Suprapubic skin (tissue), 4 donors: Measurements from ENCODE around the gene ELK1. TPM values are rescaled to one million over a fixed set of nuclear protein-coding genes. Genes with fewer than 3 reads are reported as not detected.

Source experiments
- DNase-seq, 2 donors: peaks; one replicate each; pipeline ENCODE4 v3.0.0-alpha.2; 2019; ENCODE audit warnings: low spot score in 2 of 2
- H3K27ac ChIP-seq: fragments of 200-600 bp; sonication (generic); one replicate; pipeline ENCODE4 v1.5.1; 2019
- H3K27me3 ChIP-seq: fragments of 200-600 bp; sonication (generic); one replicate; pipeline ENCODE4 v1.5.1; 2019
- H3K36me3 ChIP-seq: fragments of 200-600 bp; sonication (generic); one replicate; pipeline ENCODE4 v1.5.1; 2019
- H3K4me1 ChIP-seq: fragments of 200-600 bp; sonication (generic); one replicate; pipeline ENCODE4 v1.5.1; 2019
- H3K4me3 ChIP-seq: fragments of 200-600 bp; sonication (generic); one replicate; pipeline ENCODE4 v1.5.1; 2019; ENCODE audit warnings: mild to moderate bottlenecking
- H3K9me3 ChIP-seq: fragments of 200-600 bp; sonication (generic); one replicate; pipeline ENCODE4 v1.5.1; 2019
- EP300 ChIP-seq: sonication (generic); formaldehyde crosslinking; IDR thresholded peaks from one replicate; pipeline ENCODE4 v1.6.1; 2017; ENCODE audit warnings: antibody characterized with exemption
- POLR2A ChIP-seq, 2 donors: fragments of 450-650 bp; IDR thresholded peaks; one replicate each; pipeline ENCODE4 v1.6.1; 2017; ENCODE audit warnings: antibody characterized with exemption in 2 of 2, mild to moderate bottlenecking in 2 of 2, moderate library complexity in 2 of 2
- POLR2AphosphoS5 ChIP-seq, 3 donors: sonication (generic); formaldehyde crosslinking; IDR thresholded peaks; one replicate each; pipeline ENCODE4 v1.6.1; 2017; ENCODE audit warnings: antibody characterized with exemption in 3 of 3
- WGBS: methylation state at CpG from one replicate; pipeline ENCODE4 v1.1.5; 2018; 5-methylcytosine and 5-hydroxymethylcytosine counted together
- total RNA-seq, 4 donors: library from RNA; depleted of rRNA; stranded (reverse); fragments of >200 nt; gene quantifications; one replicate each; pipeline ENCODE4 v1.1.0, GENCODE V29; 2016
- TF ChIP-seq, protein P1 (sequence below), 2 donors: fragments of 200-600 bp in 1 of 2; fragments of 450-650 bp in 1 of 2; sonication (generic) in 1 of 2; IDR thresholded peaks; one replicate each; pipeline ENCODE4 v1.5.1; 2016 to 2019; ENCODE audit warnings: antibody characterized with exemption in 2 of 2, mild to moderate bottlenecking in 1 of 2, moderate library complexity in 1 of 2

Gene ELK1
- total RNA-seq, 4 donors from 2014 or later = 18.3 to 32.1 (median 29.8) TPM

DNA sequence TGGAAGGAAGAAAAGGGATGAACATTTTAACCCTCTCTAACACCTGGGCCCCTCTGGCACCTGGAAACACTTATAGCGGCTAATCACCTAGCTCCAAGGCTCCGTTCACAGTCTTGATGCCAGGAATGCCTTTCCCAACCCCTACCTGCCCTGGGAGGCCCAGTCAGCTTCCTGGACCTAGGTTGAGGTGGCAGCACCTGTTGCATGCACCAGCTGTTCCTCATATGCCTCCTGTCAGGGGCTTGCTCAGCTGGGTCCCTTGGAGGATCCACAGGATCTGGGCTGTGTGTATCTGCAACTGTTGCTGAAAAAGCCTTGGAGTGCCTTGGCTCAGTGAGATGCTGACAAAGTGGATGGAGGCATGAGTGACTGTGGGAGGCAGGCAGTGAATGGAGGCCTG, 25.0 kb downstream of the ELK1 start:
- Histone ChIP-seq H3K27me3 (peaks cover 4% of the 10 kb centered on the region), H3K36me3 (no peaks in the 10 kb centered on the region), H3K4me1 (peaks cover 5% of the 10 kb centered on the region), H3K9me3 (no peaks in the 10 kb centered on the region), H3K4me3 (no peak overlapping the region), H3K27ac (no peak overlapping the region)
- WGBS = 82% methylated on average over 2 of the region's 2 CpGs
- TF ChIP-seq EP300 (no peak), POLR2A (IDR thresholded peaks at IDR 0.05) (no peak), POLR2AphosphoS5 (IDR thresholded peaks at IDR 0.05) (no peak)
- TF ChIP-seq, protein P1, sequence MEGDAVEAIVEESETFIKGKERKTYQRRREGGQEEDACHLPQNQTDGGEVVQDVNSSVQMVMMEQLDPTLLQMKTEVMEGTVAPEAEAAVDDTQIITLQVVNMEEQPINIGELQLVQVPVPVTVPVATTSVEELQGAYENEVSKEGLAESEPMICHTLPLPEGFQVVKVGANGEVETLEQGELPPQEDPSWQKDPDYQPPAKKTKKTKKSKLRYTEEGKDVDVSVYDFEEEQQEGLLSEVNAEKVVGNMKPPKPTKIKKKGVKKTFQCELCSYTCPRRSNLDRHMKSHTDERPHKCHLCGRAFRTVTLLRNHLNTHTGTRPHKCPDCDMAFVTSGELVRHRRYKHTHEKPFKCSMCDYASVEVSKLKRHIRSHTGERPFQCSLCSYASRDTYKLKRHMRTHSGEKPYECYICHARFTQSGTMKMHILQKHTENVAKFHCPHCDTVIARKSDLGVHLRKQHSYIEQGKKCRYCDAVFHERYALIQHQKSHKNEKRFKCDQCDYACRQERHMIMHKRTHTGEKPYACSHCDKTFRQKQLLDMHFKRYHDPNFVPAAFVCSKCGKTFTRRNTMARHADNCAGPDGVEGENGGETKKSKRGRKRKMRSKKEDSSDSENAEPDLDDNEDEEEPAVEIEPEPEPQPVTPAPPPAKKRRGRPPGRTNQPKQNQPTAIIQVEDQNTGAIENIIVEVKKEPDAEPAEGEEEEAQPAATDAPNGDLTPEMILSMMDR (IDR thresholded peaks at IDR 0.05) = no peak
- peak in 1 of 2 donors; percentile 25 for DNase-seq

DNA sequence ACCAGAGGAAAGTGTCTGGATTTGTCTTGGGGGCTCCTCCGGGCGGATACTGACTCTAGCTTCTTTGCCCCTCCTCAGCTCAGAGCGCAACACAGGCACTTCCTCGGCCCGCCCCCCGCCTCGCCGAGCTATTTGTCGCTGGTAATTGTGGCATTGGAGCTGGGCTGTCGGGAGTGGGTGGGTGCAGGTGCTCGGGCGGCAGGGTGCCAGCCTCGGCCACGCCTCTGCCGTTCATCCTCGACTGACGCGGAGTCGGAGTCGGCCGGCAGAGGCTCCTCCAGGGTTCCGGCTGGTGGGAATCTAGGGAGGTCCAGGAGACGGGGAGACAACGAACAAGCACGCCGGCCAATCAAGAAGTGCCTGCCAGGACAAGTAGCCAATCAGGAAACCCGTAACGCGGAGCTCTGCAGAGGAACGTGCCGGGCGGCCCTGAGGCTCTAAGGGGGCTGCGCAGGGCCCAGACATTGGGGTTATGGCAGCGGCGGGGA, 26.8 kb downstream of the ELK1 start:
- peak overlapping the region; percentile 14 for H3K4me3 ChIP-seq
- no peak for TF ChIP-seq POLR2AphosphoS5 (IDR thresholded peaks at IDR 0.05)
- TF ChIP-seq EP300 = no peak
- no peak for TF ChIP-seq POLR2A (IDR thresholded peaks at IDR 0.05)
- TF ChIP-seq, protein P1 (IDR thresholded peaks at IDR 0.05) = no peak
- H3K4me1 ChIP-seq = peaks cover 10% of the 10 kb centered on the region

DNA sequence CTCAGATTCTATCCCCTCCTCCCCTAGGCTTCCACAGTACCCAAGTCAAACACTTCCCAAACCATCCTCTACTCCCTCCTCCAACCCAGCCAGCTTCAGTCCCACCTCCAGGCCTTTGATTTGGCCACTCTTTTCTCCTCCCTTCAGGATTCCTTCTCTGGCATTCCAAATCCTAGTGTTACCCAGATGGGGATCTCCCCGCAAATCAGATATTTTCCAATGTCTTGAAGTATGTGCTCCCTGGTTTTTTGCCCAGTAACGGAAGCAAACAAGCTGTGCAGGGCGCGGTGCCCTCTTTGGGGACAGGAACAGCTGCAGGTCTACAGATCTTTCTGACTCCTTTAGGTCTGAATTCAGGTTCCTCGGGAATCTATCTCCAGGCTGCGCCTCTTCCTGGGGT, 28.5 kb downstream of the ELK1 start:
- Histone ChIP-seq H3K27me3 (peaks cover 4% of the 10 kb centered on the region), H3K9me3 (no peaks in the 10 kb centered on the region), H3K4me1 (peaks cover 10% of the 10 kb centered on the region), H3K4me3 (no peak overlapping the region), H3K27ac (no peak overlapping the region), H3K36me3 (no peaks in the 10 kb centered on the region)
- DNase-seq = peak in 1 of 2 donors; percentile 9
- no peak for TF ChIP-seq POLR2A (IDR thresholded peaks at IDR 0.05)
- TF ChIP-seq EP300 = no peak
- TF ChIP-seq, protein P1 (IDR thresholded peaks at IDR 0.05) = no peak
- TF ChIP-seq POLR2AphosphoS5 (IDR thresholded peaks at IDR 0.05) = no peak
- WGBS = 68% methylated on average over 6 of the region's 6 CpGs

More for the DNA sequence above, 26.8 kb downstream of the ELK1 start:
- H3K36me3 ChIP-seq = no peaks in the 10 kb centered on the region
- H3K9me3 ChIP-seq = no peaks in the 10 kb centered on the region
- peaks cover 4% of the 10 kb centered on the region for H3K27me3 ChIP-seq
- no peak overlapping the region for H3K27ac ChIP-seq
- peak in 1 of 2 donors; percentile 59 for DNase-seq
- WGBS = 35% methylated on average over 2 of the region's 35 CpGs

DNA sequence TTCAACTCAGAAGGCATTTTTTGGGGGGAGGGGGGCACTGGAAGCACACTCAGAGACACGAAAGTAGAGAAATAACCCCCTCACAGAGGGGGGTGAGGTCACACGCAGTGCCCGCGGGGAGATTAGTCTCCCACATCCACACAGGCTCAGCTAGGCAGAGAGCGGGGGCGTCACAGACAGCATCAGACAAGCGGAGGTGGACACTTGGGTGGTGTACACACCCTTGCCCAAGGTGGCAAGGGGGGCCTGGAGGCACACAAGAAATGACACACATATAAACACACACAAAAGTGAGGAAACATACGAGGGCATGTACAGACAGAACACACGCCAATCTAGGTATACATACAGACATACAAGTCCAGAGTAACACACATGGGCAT, 30.1 kb downstream of the ELK1 start:
- peak in 1 of 2 donors; percentile 16 for DNase-seq
- peaks cover 4% of the 10 kb centered on the region for H3K27me3 ChIP-seq
- 55% methylated on average over 9 of the region's 9 CpGs for WGBS

DNA sequence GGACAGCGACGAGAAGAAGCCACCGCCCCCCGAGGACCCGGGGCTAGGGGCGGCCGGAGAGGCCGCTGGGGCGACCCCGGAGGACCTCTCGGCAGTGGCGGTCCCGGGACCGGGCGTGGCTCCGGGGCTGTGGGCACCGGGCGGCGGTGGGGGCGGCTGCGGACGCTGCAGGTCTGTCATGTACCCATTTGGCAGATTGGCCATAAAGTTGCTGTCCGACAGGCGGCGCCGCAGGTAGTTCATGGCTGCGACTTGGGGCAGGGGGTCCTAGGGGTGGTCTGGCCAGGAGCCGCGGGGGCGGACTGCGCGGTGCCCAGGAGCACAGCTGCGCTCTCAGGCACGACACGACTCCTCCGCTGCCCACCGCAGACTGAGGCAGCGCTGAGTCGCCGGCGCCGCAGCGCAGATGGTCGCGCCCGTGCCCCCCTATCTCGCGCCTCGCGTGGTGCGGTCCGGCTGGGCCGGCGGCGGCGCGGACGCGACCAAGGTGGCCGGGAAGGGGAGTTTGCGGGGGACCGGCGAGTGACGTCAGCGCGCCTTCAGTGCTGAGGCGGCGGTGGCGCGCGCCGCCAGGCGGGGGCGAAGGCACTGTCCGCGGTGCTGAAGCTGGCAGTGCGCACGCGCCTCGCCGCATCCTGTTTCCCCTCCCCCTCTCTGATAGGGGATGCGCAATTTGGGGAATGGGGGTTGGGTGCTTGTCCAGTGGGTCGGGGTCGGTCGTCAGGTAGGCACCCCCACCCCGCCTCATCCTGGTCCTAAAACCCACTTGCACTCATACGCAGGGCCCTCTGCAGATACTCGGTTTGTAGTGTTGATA, 30.7 kb downstream of the ELK1 start, which contains the start of gene SYN1:
SYN1 (minus strand) TSS at position 372 of the 817 bp plus-strand sequence; CDS start at position 243, 129 bp downstream.
- 22% methylated on average over 5 of the region's 88 CpGs for WGBS

More for the DNA sequence above, 30.1 kb downstream of the ELK1 start:
- TF ChIP-seq, protein P1 (IDR thresholded peaks at IDR 0.05) = no peak
- no peak for TF ChIP-seq EP300
- no peak for TF ChIP-seq POLR2A (IDR thresholded peaks at IDR 0.05)
- TF ChIP-seq POLR2AphosphoS5 (IDR thresholded peaks at IDR 0.05) = no peak
- H3K27ac ChIP-seq = no peak overlapping the region
- H3K9me3 ChIP-seq = no peaks in the 10 kb centered on the region
- H3K36me3 ChIP-seq = no peaks in the 10 kb centered on the region
- H3K4me1 ChIP-seq = peaks cover 10% of the 10 kb centered on the region
- H3K4me3 ChIP-seq = no peak overlapping the region

More for the DNA sequence above, 30.7 kb downstream of the ELK1 start, which contains the start of gene SYN1:
- Histone ChIP-seq H3K4me1 (peaks cover 10% of the 10 kb centered on the region), H3K36me3 (no peaks in the 10 kb centered on the region), H3K27me3 (peaks cover 4% of the 10 kb centered on the region), H3K27ac (no peak within 1 kb of the TSS), H3K4me3 (peak within 1 kb of the TSS; percentile 37), H3K9me3 (no peaks in the 10 kb centered on the region)
- peak in 1 of 2 donors; percentile 82 for DNase-seq
- no peak for TF ChIP-seq POLR2AphosphoS5 (IDR thresholded peaks at IDR 0.05)
- TF ChIP-seq, protein P1 (IDR thresholded peaks at IDR 0.05) = peak in 1 of 2 donors; percentile 8
